K562 (cell line): Measurements from ENCODE around the gene HNRNPF. TPM values are rescaled to one million over a fixed set of nuclear protein-coding genes. Genes with fewer than 3 reads are reported as not detected.

ENCODE experiments used
- ARHGAP35 ChIP-seq: fragments of 450-650 bp; IDR thresholded peaks from 2 replicates; pipeline ENCODE4 v1.6.1; 2018; ENCODE audit not compliant: partially characterized antibody
- CBFA2T3 ChIP-seq: fragments of 450-650 bp; IDR thresholded peaks from 2 replicates; pipeline ENCODE4 v1.6.1; 2017
- CBX5 ChIP-seq: IDR thresholded peaks from 2 replicates; pipeline ENCODE4 v1.6.1; 2014; ENCODE audit warnings: low read depth, borderline replicate concordance
- CBX8 ChIP-seq: fragments of 200-600 bp; sonication (generic); IDR thresholded peaks from 2 replicates; pipeline ENCODE4 v1.6.1; 2012; ENCODE audit warnings: borderline replicate concordance, mixed run types, low read depth, mild to moderate bottlenecking, moderate library complexity, mixed read lengths, low read length, control low read depth, inconsistent platforms; ENCODE audit not compliant: poor library complexity, severe bottlenecking; ENCODE audit errors: extremely low read depth
- ELF1 ChIP-seq: fragments of 200-800 bp; sonication (Bioruptor generic); IDR thresholded peaks from 2 replicates; pipeline ENCODE4 v1.6.1; 2016; ENCODE audit warnings: missing genetic modification characterization, missing compliant biosample characterization
- GTF2F1 ChIP-seq: IDR thresholded peaks from 2 replicates; pipeline ENCODE4 v1.6.1; 2011; ENCODE audit warnings: low read depth, low read length, improper control_type of control experiment
- HLTF ChIP-seq: fragments of 450-650 bp; IDR thresholded peaks from 2 replicates; pipeline ENCODE4 v1.6.1; 2016
- POLR2B ChIP-seq: fragments of 450-650 bp; IDR thresholded peaks from 2 replicates; pipeline ENCODE4 v1.6.1; 2018; ENCODE audit warnings: low read depth; ENCODE audit not compliant: partially characterized antibody
- PTTG1 ChIP-seq: fragments of 450-650 bp; IDR thresholded peaks from 2 replicates; pipeline ENCODE4 v1.6.1; 2016; ENCODE audit warnings: low read depth, mild to moderate bottlenecking, missing genetic modification characterization, missing compliant biosample characterization
- RB1 ChIP-seq: fragments of 450-650 bp; IDR thresholded peaks from 2 replicates; pipeline ENCODE4 v1.6.1; 2017; ENCODE audit warnings: low read depth, mild to moderate bottlenecking
- SIN3A ChIP-seq, 2 experiments: fragments of 150-350 bp in 1 of 2; IDR thresholded peaks; 2 replicates each; pipeline ENCODE4 v1.6.1; 2011 to 2016; ENCODE audit warnings: borderline replicate concordance in 2 of 2, low read depth in 2 of 2, low read length in 2 of 2, mild to moderate bottlenecking in 2 of 2, moderate library complexity in 2 of 2; ENCODE audit not compliant: control insufficient read depth in 1 of 2
- SREBF2 ChIP-seq: sonication (generic); formaldehyde crosslinking; IDR thresholded peaks from 2 replicates; pipeline ENCODE4 v1.4.0; 2020; ENCODE audit warnings: mild to moderate bottlenecking, missing genetic modification reagents
- SRSF1 ChIP-seq: fragments of 200-400 bp; formaldehyde crosslinking; IDR thresholded peaks from 2 replicates; pipeline ENCODE4 v1.6.1; 2017; ENCODE audit warnings: mild to moderate bottlenecking, low read depth, low read length, moderate library complexity
- SUPT5H ChIP-seq: fragments of 450-650 bp; IDR thresholded peaks from 2 replicates; pipeline ENCODE4 v1.6.1; 2016
- ZEB2 ChIP-seq: fragments of 450-650 bp; IDR thresholded peaks from 2 replicates; pipeline ENCODE4 v1.6.1; 2016
- ZNF444 ChIP-seq: fragments of 250-450 bp; sonication (Bioruptor Pico); IDR thresholded peaks from 2 replicates; pipeline ENCODE4 v1.4.0; 2020; ENCODE audit warnings: mild to moderate bottlenecking, moderate library complexity
- polyA plus RNA-seq, 8 experiments: library from polyadenylated mRNA; depleted of rRNA in 4 of 8; stranded (reverse) in 5 of 8; unstranded in 3 of 8; fragments of >200 nt; fragmentation: Nextera tagmentation in 2 of 8; fragmentation: Illumina TruSeq in 1 of 8; extraction: Ambion mirVana in 2 of 8; extraction: Trizol in 1 of 8; gene quantifications; 2 replicates each; pipeline versions ENCODE4 v1.2.1 to v1.2.3, GENCODE V29; 2011 to 2014; ENCODE audit warnings: inconsistent platforms in 1 of 8, missing spikeins in 1 of 8
- total RNA-seq, 7 experiments: library from RNA; depleted of rRNA in 6 of 7; stranded (reverse); fragments of >200 nt in 6 of 7; fragmentation: Illumina TruSeq in 2 of 7; extraction: Trizol in 2 of 7; gene quantifications; 2 replicates each; pipeline versions ENCODE4 v1.2.1 to v1.2.3, GENCODE V29; 2011 to 2021; ENCODE audit warnings: low replicate concordance in 1 of 7
- TF ChIP-seq, protein P1 (sequence below), 2 experiments: fragments of 450-650 bp in 1 of 2; IDR thresholded peaks; 2 replicates each; pipeline ENCODE4 v1.6.1; 2011 to 2017; ENCODE audit warnings: low read depth in 2 of 2, antibody characterized with exemption in 1 of 2, borderline replicate concordance in 1 of 2, low read length in 1 of 2, mild to moderate bottlenecking in 1 of 2, mixed read lengths in 1 of 2; ENCODE audit not compliant: control insufficient read depth in 1 of 2
- TF ChIP-seq, protein P2 (sequence below): fragments of 250-450 bp; sonication (Bioruptor Pico); IDR thresholded peaks from 2 replicates; pipeline ENCODE4 v1.4.0; 2020; ENCODE audit warnings: mild to moderate bottlenecking, moderate library complexity
- TF ChIP-seq, protein P3 (sequence below): sonication (generic); formaldehyde crosslinking; IDR thresholded peaks from 2 replicates; pipeline ENCODE4 v1.8.0; 2022; ENCODE audit warnings: mild to moderate bottlenecking, missing genetic modification reagents

Gene HNRNPF
- total and polyA plus RNA-seq, 9 of the 15 experiments (the other 6 are each of a cell fraction or from before 2014, with no cell fraction given) = 192 to 489 (median 416) TPM

DNA sequence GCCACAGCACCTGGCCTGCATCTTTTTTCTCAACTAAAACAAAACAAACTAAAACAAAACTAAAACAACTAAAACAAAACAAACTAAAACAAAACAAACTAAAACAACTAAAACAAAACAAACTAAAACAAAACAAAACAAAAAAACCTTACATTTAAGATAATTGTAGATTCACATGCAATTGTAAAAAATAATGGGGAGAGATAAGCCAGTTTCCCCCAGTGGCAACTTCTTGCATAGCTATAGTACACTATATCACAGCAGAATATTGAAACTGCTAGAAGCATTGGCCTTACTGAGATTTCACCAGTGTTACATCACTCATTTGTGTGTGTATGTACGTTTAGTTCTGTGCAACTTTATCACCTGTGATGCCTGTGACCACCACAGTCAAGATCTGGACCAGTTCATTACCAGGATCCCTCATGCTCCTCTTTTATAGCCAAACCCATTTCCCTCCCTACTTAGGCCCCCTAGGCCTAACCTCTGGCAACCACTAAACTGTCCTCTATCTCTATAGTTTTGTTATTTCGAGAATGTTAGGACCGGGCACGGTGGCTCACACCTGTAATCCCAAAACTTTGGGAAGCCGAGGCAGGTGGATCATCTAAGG lies 28.3 kb downstream of the HNRNPF start (continued):
- TF ChIP-seq, protein P1, sequence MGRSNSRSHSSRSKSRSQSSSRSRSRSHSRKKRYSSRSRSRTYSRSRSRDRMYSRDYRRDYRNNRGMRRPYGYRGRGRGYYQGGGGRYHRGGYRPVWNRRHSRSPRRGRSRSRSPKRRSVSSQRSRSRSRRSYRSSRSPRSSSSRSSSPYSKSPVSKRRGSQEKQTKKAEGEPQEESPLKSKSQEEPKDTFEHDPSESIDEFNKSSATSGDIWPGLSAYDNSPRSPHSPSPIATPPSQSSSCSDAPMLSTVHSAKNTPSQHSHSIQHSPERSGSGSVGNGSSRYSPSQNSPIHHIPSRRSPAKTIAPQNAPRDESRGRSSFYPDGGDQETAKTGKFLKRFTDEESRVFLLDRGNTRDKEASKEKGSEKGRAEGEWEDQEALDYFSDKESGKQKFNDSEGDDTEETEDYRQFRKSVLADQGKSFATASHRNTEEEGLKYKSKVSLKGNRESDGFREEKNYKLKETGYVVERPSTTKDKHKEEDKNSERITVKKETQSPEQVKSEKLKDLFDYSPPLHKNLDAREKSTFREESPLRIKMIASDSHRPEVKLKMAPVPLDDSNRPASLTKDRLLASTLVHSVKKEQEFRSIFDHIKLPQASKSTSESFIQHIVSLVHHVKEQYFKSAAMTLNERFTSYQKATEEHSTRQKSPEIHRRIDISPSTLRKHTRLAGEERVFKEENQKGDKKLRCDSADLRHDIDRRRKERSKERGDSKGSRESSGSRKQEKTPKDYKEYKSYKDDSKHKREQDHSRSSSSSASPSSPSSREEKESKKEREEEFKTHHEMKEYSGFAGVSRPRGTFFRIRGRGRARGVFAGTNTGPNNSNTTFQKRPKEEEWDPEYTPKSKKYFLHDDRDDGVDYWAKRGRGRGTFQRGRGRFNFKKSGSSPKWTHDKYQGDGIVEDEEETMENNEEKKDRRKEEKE (IDR thresholded peaks at IDR 0.05; ENCODE audit: borderline replicate concordance in 1 of 2, control insufficient read depth in 1 of 2, low read depth in 2 of 2, low read length in 1 of 2) = no peak
- no peak for TF ChIP-seq SREBF2 (CRISPR knock-in tag)
- no peak for TF ChIP-seq RB1
- TF ChIP-seq, protein P2, sequence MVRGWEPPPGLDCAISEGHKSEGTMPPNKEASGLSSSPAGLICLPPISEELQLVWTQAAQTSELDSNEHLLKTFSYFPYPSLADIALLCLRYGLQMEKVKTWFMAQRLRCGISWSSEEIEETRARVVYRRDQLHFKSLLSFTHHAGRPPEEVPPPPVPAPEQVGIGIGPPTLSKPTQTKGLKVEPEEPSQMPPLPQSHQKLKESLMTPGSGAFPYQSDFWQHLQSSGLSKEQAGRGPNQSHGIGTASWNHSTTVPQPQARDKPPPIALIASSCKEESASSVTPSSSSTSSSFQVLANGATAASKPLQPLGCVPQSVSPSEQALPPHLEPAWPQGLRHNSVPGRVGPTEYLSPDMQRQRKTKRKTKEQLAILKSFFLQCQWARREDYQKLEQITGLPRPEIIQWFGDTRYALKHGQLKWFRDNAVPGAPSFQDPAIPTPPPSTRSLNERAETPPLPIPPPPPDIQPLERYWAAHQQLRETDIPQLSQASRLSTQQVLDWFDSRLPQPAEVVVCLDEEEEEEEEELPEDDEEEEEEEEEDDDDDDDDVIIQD (CRISPR knock-in tag) = no peak
- TF ChIP-seq SRSF1 = no peak
- no peak for TF ChIP-seq SIN3A (IDR thresholded peaks at IDR 0.05; ENCODE audit: borderline replicate concordance in 2 of 2, control insufficient read depth in 1 of 2, low read depth in 2 of 2, low read length in 2 of 2)
- no peak for TF ChIP-seq CBFA2T3
- no peak for TF ChIP-seq CBX8
- TF ChIP-seq ZEB2 = peak; percentile 93
- TF ChIP-seq POLR2B = no peak
- TF ChIP-seq, protein P3, sequence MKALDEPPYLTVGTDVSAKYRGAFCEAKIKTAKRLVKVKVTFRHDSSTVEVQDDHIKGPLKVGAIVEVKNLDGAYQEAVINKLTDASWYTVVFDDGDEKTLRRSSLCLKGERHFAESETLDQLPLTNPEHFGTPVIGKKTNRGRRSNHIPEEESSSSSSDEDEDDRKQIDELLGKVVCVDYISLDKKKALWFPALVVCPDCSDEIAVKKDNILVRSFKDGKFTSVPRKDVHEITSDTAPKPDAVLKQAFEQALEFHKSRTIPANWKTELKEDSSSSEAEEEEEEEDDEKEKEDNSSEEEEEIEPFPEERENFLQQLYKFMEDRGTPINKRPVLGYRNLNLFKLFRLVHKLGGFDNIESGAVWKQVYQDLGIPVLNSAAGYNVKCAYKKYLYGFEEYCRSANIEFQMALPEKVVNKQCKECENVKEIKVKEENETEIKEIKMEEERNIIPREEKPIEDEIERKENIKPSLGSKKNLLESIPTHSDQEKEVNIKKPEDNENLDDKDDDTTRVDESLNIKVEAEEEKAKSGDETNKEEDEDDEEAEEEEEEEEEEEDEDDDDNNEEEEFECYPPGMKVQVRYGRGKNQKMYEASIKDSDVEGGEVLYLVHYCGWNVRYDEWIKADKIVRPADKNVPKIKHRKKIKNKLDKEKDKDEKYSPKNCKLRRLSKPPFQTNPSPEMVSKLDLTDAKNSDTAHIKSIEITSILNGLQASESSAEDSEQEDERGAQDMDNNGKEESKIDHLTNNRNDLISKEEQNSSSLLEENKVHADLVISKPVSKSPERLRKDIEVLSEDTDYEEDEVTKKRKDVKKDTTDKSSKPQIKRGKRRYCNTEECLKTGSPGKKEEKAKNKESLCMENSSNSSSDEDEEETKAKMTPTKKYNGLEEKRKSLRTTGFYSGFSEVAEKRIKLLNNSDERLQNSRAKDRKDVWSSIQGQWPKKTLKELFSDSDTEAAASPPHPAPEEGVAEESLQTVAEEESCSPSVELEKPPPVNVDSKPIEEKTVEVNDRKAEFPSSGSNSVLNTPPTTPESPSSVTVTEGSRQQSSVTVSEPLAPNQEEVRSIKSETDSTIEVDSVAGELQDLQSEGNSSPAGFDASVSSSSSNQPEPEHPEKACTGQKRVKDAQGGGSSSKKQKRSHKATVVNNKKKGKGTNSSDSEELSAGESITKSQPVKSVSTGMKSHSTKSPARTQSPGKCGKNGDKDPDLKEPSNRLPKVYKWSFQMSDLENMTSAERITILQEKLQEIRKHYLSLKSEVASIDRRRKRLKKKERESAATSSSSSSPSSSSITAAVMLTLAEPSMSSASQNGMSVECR (CRISPR knock-in tag) = no peak
- TF ChIP-seq SUPT5H = no peak
- TF ChIP-seq ZNF444 (CRISPR knock-in tag) = no peak
- TF ChIP-seq CBX5 = no peak
- peak; percentile 90; the same call in 1 of the 2 replicates for TF ChIP-seq HLTF
- no peak for TF ChIP-seq ELF1 (tag)
- no peak for TF ChIP-seq GTF2F1
- TF ChIP-seq ARHGAP35 = no peak
- TF ChIP-seq PTTG1 (tag) = 0 out of 2 replicates have a peak, but pooled peaks have one; percentile 48
